GM19467 (cell line): ENCODE data around the gene ZNF483.
"Not testable (repeated sequence)": the region's sequence is repeated elsewhere in the genome, so short reads cannot be mapped to it uniquely, and the experiment has no call there.

Source experiments
- ATAC-seq: cut with Tn5 transposase; IDR thresholded peaks from one replicate; pipeline ENCODE4 v1.9.1; 2021; ENCODE audit warnings: mild to moderate bottlenecking, moderate library complexity; ENCODE audit not compliant: unreplicated experiment

The ZNF483 gene

DNA sequence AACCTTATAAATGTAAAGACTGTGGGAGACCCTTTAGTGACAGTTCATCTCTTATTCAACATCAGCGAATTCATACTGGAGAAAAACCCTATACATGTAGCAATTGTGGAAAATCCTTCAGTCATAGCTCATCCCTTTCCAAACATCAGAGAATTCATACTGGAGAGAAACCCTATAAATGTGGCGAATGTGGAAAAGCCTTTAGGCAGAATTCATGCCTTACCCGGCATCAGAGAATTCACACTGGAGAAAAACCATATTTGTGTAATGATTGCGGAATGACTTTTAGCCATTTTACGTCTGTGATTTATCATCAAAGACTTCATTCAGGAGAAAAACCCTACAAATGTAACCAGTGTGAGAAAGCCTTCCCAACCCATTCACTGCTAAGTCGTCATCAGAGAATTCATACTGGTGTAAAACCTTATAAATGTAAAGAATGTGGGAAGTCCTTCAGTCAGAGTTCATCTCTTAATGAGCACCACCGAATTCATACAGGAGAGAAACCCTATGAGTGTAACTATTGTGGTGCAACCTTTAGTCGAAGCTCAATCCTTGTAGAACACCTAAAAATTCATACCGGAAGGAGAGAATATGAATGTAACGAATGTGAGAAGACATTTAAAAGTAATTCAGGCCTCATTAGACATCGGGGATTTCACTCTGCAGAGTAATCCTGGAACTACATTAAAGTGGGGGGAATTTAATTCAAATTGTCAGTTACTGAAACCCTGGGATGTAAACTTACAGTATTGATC lies 17.7 kb downstream of the ZNF483 start:
- no peak for ATAC-seq

DNA sequence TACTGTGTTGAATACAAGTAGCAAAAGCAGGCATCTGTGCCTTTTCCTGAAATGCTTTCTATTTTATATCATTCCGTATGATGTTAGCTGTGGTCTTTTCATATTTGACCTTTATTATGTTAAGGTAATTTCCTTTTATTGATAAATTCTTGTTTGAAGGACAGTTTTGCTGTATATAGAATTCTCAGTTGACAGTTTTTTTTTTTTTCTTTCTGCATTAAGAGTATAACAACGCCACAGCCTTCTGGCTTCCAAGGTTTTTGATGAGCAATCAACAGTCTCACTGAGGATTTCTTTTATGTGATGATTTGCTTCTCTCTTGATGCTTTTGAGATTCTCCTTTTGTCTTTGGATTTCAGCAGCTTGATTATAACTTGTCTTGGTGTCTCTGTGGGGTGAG lies 23.6 kb downstream of the ZNF483 start:
- no peak for ATAC-seq

DNA sequence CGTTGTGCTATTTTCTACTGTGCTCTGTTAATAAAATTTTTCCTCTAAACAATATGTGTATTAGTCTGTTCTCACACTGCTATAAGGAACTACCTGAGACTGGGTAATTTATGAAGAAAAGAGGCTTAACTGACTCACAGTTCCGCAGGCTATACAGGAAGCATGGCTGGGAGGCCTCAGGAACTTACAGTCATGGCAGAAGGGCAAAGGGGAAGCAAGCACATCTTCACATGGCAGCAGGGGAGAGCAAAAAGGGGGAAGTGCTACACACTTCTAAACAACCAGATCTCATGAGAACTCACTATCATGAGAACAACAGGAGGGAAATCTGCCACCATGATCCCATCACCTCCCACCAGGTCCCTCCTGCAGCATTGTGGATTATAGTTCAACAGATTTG lies 30.4 kb downstream of the ZNF483 start:
- ATAC-seq: not testable (repeated sequence)

DNA sequence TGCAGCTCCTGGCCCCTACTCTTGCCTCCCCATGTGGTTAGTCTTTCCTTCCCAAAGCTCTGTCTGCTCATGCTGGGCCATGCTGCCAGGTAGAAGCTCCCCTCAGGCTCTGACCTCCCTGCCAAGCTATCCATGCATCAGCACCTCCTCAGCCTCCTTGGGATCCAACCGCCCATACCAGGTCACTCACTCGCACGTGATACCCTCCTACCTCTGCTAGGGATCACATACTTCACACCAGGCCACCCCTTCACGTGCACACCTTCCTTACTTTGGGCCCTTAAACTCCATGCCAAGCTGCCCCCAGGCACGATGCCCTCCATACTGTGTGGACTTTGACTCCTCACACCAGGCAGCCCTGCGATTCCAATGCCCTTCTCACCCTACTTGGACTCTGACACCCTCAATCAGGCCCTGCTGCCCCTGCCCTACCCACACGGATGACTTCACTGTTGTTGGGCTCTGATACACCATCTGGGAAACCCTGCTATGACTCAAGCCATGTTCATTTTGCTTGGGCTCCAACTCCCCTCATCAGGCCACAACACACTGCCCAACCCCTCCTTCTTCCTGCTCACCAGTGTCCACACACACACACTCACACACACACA lies 34.1 kb downstream of the ZNF483 start:
- ATAC-seq: no peak

DNA sequence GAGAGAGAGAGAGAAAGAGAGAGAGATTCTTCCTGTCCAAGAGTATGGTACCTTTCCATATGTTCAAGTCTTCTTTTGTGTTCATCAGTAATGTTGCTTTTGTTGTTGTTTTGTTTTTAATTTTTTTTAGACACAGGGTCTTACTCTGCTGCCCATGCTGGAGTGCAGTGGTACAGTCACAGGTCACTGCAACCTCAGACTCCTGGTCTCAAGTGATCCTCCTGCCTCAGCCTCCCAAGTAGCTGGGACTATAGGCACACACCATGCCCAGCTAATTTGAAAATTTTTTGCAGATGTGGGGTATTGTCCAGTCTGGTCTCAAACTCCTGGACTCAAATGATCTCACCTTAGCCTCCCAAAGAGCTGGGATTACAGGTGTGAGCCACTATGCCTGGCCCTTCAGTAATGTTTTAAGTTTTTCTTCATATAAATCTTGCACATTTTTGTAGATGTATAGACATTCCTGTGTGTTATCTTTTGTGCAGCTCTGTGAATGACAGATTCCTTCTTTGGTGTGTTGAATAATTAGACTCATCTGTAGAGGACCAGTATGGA lies 36.3 kb downstream of the ZNF483 start:
- ATAC-seq: no peak

DNA sequence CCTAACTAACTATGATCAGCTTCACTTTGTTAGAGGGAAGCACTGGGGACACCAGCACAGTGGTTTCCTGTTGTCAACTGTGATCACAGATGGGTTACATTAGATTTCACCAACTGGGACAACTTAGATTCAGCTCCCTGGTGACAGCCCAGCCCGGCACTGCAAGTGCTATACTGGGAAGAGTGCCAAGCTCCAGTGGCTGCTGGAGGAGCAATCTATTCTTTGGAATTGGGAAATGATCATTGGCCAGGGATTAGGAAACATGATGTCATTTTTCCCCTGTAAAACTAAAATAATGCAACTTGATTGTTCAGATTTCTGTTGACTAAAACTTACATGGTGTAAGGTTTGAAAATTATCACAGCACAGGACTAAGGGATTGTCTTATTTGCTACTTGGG lies 41.3 kb downstream of the ZNF483 start:
- no peak for ATAC-seq

DNA sequence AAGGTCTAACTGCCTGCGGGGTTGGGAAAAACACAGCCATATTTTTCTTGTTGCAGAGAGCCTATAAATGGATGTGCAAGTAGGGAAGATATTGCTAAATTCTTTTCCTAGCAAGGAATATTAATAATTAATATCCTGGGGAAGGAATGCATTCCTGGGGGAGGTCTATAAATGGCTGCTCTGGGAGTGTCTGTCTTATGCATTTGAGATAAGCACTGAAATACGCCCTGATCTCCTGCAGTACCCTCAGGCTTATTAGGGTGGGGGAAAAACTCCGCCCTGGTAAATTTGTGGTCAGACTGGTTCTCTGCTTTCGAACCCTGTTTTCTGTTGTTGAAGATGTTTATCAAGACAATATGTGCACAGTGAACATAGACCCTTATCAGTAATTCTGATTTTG lies 43.1 kb downstream of the ZNF483 start:
- not testable (repeated sequence) for ATAC-seq

DNA sequence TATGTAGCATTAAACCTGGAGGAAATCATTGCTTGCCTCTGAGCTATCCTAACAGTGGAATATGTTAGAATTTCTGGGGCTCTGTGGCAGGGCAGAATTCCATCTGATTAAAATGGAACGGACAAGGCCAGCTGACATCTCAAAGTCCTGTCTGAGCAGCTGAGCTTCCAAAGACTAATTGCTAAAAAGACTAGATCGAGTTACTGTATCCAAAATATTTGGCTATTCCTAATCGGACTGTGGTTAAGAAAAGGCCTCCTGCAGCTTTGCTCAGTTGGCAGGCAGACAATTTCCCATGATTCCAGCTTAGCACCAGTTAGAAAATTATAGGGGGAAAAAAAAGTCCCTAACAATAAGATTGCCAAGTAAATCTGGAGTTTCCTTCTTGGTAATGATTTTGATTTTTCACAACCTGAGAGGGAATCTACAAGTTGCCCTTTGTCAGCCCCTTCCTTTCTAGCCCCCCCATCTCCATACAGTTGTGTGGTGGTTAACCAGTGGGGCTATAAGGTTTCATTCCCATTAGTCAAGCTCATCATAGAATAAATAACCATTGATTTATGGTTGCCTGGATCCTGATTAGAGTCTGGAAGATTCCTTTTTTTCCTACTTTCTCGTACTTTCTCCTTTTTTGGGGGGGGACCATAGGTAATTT lies 48.1 kb downstream of the ZNF483 start:
- ATAC-seq: no peak

DNA sequence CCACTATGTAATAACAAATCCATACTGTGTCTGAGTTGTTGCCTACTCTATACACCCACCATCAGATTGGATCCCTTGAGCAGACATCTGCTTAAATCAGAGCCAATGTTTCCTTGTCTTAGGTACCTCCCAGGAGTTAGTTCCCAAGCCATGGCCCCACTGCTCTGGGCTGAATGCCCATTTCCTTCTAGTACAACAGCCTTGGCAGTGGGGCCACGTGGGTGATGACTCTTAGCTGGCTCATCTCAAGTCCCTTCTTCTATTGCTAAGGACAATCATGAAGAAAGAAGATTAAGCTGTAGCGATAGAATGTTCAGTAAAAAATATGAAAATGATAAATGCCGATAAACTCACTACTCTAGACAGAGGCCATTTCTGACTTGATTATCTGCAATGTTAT lies 57.9 kb downstream of the ZNF483 start:
- ATAC-seq: no peak

DNA sequence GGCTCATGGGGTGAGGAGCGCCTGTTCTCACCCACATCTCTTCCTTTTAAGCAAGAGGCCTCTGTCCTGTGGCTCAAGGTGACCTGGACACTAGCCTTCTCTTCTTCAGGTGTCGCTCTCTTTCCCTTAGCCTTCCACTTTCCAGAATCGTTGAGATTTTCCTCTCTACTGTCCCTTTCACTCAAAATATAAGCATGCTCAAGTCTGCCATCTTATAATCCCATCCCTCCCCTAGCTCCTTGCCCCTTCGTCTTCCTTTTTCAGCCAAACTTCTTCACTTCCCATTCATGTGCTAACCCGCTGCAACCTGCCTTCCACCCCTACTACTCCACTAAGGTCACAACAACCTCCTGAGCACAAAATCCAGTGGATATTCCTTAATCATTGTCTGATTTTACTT lies 61.4 kb downstream of the ZNF483 start:
- ATAC-seq: no peak

DNA sequence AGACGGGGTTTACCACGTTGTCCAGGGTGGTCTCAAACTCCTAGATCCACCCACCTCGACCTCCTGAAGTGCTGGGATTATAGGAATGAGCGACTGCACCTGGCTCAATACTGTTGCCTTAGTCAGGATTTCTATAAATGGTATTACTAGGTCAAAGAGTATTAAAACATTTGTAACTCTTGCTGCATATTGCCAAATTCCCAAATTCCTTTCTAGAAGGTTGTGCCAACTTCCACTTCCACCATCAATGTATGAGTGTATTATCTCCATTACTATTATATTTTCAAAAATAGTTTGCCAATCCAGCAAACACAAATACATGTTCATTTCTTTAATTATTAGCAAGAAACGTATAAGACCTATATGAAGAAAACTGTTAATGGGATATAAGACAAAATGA lies 63.9 kb downstream of the ZNF483 start:
- ATAC-seq: no peak

DNA sequence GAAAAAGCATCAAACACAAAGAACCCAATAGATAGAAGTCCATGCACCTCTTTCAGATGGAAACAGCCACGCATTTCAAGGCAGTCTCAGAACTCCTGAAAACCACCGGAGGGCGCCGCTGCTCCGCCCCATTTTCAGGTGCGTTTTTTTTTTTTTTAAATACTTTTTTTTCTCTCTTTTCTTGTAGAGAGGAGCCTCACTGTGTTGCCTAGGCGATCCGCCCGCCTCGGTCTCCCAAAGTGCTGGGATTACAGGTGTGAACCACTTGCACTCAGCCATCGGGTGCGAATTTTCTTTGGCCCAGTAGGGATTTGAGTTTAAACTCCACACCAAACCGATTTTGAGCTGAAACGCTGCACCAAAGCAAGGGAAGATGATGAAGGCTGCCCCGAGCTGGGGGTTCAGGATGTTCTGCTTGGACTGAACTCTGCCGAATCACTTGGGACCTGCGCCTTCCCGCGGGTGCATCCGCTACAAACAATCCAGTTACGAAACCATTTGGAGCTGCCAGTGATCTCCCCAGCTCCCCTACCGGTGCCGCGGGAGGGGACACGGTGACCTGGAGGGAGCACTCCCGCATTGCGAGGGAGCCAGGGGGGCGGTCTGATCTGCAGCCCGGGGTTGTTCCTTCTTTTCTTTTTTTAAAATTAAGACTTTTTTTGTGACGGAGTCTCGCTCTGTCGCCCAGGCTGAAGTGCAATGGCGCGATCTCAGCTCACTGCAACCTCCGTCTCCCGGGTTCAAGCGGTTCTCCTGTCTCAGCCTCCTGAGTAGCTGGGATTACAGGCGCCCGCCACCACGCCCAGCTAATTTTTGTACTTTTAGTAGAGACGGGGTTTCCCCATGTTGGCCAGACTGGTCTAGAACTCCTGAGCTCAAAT lies 73.1 kb downstream of the ZNF483 start:
- ATAC-seq: peak; percentile 45

DNA sequence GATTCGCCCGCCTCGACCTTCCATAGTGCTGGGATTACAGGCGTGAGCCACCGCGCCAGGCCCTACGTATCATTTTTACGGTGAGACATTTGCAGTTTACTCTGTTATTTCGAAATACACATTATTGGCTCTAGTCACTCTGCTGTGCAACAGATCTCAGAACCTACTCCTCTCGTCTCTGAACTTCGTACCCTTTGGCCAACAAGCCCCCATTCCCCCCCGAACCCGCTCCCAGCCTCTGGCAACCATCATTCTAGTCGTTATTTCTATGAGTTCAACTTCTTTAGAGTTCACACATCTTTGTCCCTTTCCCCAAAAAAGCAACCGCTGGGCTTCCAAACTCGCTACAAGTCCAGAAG lies 73.7 kb downstream of the ZNF483 start:
- no peak for ATAC-seq

DNA sequence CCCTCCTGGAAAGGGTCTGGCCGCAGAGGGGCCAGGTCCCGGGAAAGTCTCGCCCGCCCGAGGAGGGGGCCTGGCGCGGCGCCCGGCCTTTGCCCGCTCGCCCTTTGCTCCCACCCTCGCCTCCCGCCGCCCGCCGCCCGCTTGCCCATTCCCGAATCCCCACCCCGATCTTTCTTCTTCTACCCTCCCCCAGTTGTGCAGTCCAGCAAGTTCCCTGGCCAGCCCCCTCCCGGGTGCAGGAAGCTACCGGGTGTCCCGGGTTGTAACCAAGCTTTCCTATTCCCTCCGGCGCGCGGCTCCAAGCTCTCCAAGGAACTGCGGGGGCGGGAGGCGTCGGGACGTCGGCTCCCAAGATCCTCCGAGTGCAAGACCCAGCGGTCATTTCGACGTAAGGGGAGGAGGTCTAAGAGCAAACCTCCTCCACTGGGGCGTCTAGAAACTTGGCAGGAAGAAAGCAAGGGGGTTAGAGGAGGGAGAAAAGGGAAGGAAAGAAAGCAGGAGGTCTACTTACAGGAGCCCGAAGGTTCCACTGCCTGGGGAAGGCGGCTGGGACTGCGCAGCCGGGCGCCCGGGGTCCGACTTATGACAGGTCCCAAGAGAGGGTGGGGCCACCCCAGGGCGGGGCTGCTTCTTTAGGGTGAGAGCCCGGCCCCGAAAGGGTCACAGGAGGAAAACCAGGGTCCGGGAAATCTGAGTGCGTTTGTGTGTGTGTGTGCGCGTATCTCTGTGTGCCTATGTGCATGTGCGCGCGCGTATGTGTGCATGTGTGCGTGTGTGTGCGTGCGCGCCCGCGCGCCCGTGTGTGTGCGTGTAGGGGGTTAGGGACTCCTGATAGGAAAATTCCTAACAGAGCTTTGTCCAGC lies 74.3 kb downstream of the ZNF483 start, which contains the start of gene PTGR1:
PTGR1 (minus strand) TSS at position 556 of the 863 bp plus-strand sequence. CDS start 2,225 bp downstream, outside the sequence.
- ATAC-seq: no peak

DNA sequence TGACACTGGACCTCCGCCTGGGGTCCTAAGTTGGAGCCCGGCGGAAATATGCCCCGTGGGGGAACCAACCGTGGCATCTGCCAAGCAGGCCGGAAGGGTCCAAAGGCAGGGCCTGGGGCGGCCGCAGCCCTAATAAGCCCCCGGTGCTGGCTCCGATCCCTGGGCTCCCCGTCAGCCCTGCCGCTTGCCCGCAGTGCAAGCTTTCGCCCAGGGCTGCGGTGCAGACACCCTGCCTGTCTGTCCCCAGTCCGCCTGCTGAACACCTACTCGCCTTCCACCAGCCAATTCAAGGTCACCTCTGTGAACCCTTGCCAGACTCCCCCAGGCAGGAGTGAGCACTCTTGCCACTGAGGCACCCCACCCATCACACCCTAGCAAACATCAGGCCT lies 75.0 kb downstream of the ZNF483 start:
- no peak for ATAC-seq

DNA sequence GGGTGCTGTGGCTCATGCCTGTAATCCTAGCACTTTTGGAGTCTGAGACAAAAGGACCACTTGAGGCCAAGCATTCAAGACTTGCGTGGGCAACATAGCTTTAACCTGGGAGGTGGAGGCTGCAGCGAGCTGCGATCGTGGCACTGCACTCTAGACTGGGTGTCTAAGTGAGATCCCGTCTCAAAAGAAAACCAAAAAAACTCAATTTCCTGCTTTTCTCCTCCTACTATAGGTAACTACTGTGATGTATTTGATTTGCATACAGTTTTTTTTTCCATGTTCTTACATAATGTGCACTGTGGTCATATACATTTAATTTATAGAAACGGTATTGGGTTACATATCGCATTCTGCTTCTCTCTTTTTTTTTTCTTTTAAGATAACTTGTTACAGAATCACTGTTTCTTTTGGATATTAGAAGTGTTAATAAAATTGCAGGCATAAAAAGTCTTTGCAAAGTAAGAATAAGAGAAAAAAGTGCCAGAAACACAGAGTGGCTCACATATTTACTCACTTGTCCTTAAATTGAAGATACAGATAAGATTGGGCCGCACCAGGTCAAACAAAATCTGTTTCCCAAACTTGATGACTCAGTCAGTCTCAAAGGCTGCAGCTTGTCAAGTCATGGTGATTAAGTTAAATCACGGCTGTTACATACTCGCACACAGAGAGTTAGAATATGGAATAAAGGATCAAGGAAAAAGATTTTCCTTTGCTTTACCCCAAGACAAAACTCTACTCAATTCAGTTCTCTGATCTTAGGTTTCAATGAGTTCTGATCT lies 76.4 kb downstream of the ZNF483 start:
- ATAC-seq: no peak

DNA sequence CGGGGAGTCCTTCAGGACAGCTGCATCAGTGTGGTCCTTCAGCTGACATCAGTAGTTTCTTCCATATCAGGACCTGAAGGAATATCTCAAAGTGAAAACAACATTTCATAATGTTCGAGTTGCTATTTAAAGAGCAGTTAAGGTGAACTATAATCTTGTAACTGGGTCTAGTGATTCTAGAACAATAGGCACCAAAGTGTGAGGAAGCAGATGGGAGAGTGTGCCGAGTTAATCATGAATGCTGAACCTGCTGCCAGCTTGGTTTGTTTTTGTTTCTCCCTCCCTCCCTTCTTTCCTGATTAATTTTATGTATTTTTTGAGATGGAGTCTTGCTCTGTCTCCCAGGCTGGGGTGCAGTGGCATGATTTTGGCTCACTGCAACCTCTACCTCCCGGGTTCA lies 78.1 kb downstream of the ZNF483 start:
- no peak for ATAC-seq

DNA sequence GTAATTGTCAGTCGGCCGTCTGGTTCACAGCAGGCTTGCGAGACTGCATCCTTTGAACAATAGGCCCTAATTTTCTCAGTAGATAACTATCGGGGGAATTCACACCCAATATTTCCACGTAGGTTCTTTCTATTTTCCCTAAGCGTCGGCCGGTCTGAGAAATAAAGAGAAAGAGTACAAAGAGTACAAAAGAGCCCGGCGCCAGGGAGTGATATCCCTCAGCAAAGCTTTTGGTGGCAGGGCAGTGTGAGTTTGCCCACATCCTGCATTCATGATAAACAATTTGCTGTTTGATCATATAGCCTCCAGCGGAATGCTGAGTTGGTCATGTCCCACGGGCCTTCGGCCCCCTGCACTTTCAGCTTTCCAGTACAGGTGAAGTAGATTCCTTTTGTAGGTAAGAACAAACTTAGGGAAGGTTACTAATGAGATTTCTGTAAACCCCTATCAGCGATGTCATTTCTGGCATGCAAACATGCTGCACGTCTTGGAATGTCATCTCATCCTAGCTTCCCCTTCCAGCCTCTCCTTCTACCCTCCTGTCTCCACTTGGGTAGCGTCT lies 79.2 kb downstream of the ZNF483 start:
- ATAC-seq: no peak

DNA sequence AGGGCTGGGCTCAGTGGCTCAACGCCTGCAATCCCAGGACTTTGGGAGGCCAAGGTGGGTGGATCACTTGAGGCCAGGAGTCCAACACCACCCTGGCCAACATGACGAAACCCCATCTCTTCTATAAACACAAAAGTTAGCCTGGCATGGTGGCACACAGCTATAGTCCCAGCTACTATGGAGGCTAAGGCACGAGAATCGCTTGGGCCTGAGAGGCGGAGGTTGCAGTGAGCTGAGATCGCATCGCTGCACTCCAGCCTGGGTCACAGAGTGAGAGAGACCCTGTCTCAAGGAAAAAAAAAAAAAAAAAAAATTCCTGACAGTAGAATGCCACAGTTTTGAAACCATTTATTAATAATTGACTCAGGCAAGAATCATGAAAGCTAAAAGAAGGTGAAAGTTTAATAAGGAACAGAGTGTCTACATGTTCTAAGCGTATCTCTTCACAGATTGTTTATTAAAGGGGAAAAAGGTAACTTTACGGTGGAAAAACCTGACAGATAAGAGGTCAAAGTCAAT lies 80.1 kb downstream of the ZNF483 start:
- no peak for ATAC-seq
